DMS53 (cell line): ENCODE measurements around the gene ZSWIM1.
"Not testable (repeated sequence)": the region's sequence is repeated elsewhere in the genome, so short reads cannot be mapped to it uniquely, and the experiment has no call there.

Experiments
- DNase-seq: peaks from one replicate; lab custom pipeline; 2025; lab: John Stamatoyannopoulos, UW

Gene ZSWIM1

GRCh38 chr20:45931680-45932079 lies 50.7 kb downstream of the ZSWIM1 start:
- not testable (repeated sequence) for DNase-seq

GRCh38 chr20:45933266-45934045 lies 52.4 kb downstream of the ZSWIM1 start:
- DNase-seq = peak; percentile 96

GRCh38 chr20:45934046-45934585 lies 53.1 kb downstream of the ZSWIM1 start:
- DNase-seq = peak; percentile 81
